Muscle of leg (tissue), 11 donors: ENCODE measurements around the gene NANOGP8. TPM values are rescaled to one million over a fixed set of nuclear protein-coding genes. Genes with fewer than 3 reads are reported as not detected.

Experiments
- DNase-seq: peaks from one replicate; pipeline ENCODE4 v3.0.0; 2013
- H3K27ac ChIP-seq: one replicate; pipeline ENCODE4 v1.5.1; 2013; ENCODE audit warnings: mild to moderate bottlenecking, low read length, control low read depth
- H3K27me3 ChIP-seq: one replicate; pipeline ENCODE4 v1.6.1; 2013; ENCODE audit warnings: low read length; ENCODE audit not compliant: control insufficient read depth, insufficient read depth
- H3K36me3 ChIP-seq: one replicate; pipeline ENCODE4 v1.6.1; 2013; ENCODE audit warnings: low read length; ENCODE audit not compliant: control insufficient read depth, insufficient read depth
- H3K4me1 ChIP-seq: one replicate; pipeline ENCODE4 v1.6.1; 2013; ENCODE audit warnings: low read length; ENCODE audit not compliant: control insufficient read depth, insufficient read depth
- H3K4me3 ChIP-seq: one replicate; pipeline ENCODE4 v1.5.1; 2013; ENCODE audit warnings: low read length, control low read depth
- H3K9me3 ChIP-seq: replicated peaks from 2 replicates; pipeline ENCODE4 v1.6.1; 2013; ENCODE audit warnings: low read depth, low read length; ENCODE audit not compliant: control insufficient read depth
- WGBS: methylation state at CpG from one replicate; pipeline ENCODE4 v1.1.5; 2013; ENCODE audit warnings: missing lambda C conversion rate; ENCODE audit not compliant: insufficient coverage; 5-methylcytosine and 5-hydroxymethylcytosine counted together
- polyA plus RNA-seq, 8 donors: library from polyadenylated mRNA; unstranded; fragments of 120-200 nt; gene quantifications; one replicate each; pipeline versions ENCODE4 v1.2.1 to v1.2.3, GENCODE V29; 2013; ENCODE audit warnings: inconsistent platforms in 1 of 8, low replicate concordance in 1 of 8; ENCODE audit not compliant: insufficient read length in 8 of 8, insufficient read depth in 1 of 8
- total RNA-seq: library from RNA; stranded (reverse); fragments of 120-200 nt; gene quantifications from one replicate; pipeline ENCODE4 v1.2.4, GENCODE V29; 2013

Gene NANOGP8
- total and polyA plus RNA-seq, 9 donors: 0.19 to 0.27 TPM; not detected in 7

DNA sequence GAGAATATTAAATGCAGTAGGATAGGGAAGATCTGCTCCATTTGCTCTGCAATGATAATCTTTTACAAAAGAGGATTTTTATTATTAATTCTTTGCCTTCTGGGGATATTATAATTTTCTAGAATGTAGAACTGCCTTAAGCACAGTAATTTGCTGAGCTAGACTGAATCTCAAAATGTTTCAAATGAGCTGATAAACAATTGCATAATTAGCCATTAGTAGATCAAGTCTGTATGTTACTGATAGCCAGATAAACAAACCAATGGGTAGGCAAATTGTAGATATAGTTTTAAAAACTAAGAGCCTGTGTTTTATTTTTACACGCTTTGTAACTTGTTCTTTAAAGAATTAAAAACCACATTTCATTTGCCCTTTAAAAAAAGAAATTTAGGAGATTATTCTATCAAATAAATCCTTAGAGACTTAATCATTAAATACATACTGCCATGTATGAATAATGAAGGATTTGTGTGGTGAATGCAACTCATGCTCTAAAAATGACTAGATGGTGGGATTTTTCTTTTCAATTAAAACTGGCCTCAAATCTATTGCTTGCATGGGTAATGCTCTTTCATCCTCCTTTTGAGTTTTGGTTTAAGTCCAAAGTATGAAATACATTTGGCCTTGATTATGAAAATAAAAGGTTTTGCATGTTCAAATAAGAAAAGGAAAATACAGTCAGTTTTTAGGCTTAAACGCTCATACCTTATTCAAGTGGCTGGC lies 32.6 kb upstream of the NANOGP8 start:
- WGBS: no CpG with 5 or more reads among the region's 2 CpGs
- no peak overlapping the region for H3K4me3 ChIP-seq
- no peak for DNase-seq
- H3K9me3 ChIP-seq: no peaks in the 10 kb centered on the region
- no peaks in the 10 kb centered on the region for H3K4me1 ChIP-seq
- H3K27me3 ChIP-seq: no peaks in the 10 kb centered on the region
- no peaks in the 10 kb centered on the region for H3K36me3 ChIP-seq
- H3K27ac ChIP-seq: no peak overlapping the region

DNA sequence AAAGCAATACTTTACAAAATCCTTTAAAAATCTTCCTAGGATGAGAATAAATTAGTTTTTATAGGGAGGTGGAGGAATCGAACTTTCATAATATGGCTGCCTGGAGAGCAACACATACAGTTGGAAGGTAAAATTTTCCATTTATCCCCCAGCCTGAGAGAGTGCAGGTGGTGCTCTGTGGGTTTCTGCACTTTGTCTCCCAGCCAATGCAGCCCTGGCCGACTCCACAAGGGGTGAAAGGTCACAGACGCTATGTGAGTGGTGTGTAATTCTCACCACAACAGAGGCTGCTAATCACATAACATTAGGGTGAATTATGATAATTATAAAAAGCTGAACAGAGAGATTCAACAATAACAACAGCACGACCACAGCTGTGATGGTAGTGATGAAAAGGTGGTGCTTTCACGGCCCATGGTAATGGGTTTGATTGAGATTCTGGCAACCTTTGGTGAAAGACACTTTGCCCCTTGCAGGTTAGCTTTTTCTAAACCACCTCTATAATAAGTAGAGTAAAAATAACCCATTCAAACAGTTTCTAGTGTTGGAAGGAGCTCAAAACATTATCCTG lies 30.1 kb upstream of the NANOGP8 start:
- no peak overlapping the region for H3K4me3 ChIP-seq
- no peak for DNase-seq
- H3K4me1 ChIP-seq: no peaks in the 10 kb centered on the region
- H3K9me3 ChIP-seq: no peaks in the 10 kb centered on the region
- no peaks in the 10 kb centered on the region for H3K36me3 ChIP-seq
- no CpG with 5 or more reads among the region's 5 CpGs for WGBS
- no peak overlapping the region for H3K27ac ChIP-seq
- no peaks in the 10 kb centered on the region for H3K27me3 ChIP-seq

DNA sequence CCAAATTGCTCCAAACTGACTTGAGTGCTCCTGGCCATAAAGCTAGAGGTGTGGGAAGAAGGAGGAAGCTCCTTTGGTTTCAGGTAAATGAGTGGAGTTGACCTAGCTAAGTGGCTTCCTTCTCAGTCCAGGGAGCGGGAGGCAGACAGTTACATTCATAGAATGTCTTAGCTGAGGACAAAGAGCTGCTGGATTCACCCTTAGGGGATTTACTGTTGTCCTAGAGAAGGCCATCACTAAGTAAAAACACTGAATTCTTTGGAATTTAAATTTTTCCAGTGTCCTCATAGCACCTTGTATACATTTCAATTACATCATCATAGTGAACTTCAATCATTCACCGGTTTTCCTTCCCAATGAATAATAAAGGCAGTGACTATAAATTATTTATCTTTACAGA lies 27.3 kb upstream of the NANOGP8 start:
- no CpG with 5 or more reads among the region's 2 CpGs for WGBS
- DNase-seq: no peak
- Histone ChIP-seq H3K4me1 (no peaks in the 10 kb centered on the region), H3K4me3 (no peak overlapping the region), H3K36me3 (no peaks in the 10 kb centered on the region), H3K27me3 (no peaks in the 10 kb centered on the region), H3K27ac (no peak overlapping the region), H3K9me3 (no peaks in the 10 kb centered on the region)

DNA sequence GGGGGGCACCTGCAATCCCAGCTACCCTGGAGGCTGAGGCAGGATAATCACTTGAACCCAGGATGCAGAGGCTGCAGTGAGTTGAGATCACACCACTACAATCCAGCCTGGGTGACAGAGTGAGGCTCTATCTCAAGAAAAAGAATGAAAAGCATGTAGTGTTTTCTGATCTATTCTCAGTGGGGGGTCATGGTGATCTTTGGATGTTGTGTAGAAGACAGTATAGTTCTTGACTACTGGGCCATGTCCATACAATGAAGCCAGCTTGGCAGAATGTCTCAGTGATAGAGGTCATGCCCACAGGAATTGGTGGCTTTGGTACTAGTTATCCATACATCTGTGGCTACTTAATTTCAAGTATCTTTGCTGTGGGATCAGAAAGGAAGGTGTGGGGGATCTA lies 26.8 kb upstream of the NANOGP8 start:
- Histone ChIP-seq H3K27me3 (no peaks in the 10 kb centered on the region), H3K9me3 (no peaks in the 10 kb centered on the region), H3K4me3 (no peak overlapping the region), H3K36me3 (no peaks in the 10 kb centered on the region), H3K27ac (no peak overlapping the region), H3K4me1 (no peaks in the 10 kb centered on the region)
- DNase-seq: no peak

DNA sequence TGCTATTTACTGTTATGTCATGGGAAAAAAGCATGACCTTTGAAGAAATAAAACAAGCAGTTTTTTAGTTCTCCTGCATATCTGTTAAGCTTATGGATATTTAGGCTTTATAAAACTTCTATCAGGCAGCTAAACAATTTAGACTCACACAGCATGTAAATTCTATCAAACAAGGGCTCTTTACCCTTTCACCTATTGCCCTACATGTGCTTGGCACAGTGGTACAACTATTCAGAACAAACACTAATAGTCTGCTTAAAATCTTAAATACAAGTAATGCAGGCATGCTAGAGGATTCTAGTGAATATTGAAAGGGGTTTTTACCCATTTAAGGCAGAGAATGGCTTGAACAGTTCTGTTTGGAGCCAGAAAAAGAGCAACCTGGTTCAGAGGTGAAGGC lies 23.4 kb upstream of the NANOGP8 start:
- Histone ChIP-seq H3K4me1 (no peaks in the 10 kb centered on the region), H3K27ac (no peak overlapping the region), H3K27me3 (no peaks in the 10 kb centered on the region), H3K36me3 (no peaks in the 10 kb centered on the region), H3K4me3 (no peak overlapping the region), H3K9me3 (no peaks in the 10 kb centered on the region)
- DNase-seq: no peak

DNA sequence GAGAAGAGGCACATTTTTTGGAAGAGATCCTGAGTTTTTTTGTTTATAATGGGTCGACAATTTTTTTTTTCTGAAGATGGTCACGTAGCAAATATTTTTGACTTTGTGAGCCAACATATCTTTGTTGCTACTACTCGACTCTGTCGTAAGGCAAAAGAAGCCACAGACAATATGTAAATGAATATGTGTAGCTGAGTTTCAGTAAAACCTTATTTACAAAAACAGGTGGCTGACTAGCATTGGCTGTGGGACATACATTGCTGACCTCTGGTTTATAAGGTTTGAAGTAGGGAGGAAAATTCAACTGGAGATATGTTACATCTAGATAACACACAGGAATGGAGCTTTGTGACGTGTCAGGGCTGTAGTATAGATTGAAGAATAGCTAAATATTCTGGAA lies 22.5 kb upstream of the NANOGP8 start:
- H3K4me3 ChIP-seq: no peak overlapping the region
- DNase-seq: no peak
- H3K27ac ChIP-seq: no peak overlapping the region
- WGBS: 77% methylated on average over 2 of the region's 5 CpGs
- H3K9me3 ChIP-seq: no peaks in the 10 kb centered on the region
- no peaks in the 10 kb centered on the region for H3K36me3 ChIP-seq
- H3K4me1 ChIP-seq: no peaks in the 10 kb centered on the region
- no peaks in the 10 kb centered on the region for H3K27me3 ChIP-seq

DNA sequence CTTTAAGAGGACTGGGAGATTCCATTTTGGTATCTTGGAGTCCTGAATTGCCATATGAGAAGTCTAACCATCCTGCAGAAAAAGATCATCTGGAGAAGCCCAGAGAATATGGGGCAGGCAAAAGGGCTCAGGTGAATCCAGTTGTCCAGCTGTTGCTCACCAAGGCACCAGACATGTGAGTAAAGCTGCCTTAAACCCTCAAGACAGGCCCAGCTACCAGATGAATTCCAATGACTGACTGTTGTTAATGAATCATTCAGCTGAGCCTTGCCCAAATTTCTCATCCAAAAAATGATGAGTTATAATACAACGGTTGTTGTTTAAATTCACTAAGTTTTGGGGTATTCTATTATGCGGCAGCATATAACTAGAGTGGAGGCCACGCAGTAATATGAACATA lies 22.0 kb upstream of the NANOGP8 start:
- no CpG with 5 or more reads among the region's 3 CpGs for WGBS
- Histone ChIP-seq H3K27ac (no peak overlapping the region), H3K4me1 (no peaks in the 10 kb centered on the region), H3K36me3 (no peaks in the 10 kb centered on the region), H3K27me3 (no peaks in the 10 kb centered on the region), H3K4me3 (no peak overlapping the region), H3K9me3 (no peaks in the 10 kb centered on the region)
- no peak for DNase-seq

DNA sequence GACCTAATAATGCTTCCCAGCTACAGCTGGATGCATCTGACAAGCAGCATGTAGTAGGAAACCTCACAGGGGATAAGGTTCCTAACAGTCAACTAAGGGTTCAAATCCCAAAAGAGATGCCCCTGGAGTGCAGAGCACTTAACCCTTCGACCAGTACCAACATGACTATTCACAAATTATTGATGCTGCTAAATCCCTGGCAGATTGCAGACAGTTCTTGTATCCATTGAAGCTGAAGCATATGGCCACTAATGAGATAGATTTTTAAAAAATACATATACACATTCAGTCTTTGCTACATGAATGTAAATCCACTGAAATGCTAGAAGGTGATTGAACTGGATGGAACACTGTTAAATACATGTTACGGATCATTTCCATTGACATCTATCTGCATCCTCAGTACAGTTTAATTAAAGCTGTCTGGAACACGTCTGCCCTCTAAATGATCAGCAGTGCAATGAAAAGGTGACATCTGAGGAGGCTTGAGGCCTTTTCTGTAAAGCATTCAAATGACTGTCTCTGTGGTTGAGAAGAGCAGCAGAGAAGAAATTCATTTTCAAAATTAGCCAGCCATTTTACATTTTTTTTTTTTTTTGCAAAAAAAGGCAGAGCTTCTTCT lies 19.5 kb upstream of the NANOGP8 start:
- DNase-seq: no peak
- Histone ChIP-seq H3K4me3 (no peak overlapping the region), H3K4me1 (no peaks in the 10 kb centered on the region), H3K9me3 (no peaks in the 10 kb centered on the region), H3K27me3 (no peaks in the 10 kb centered on the region), H3K36me3 (no peaks in the 10 kb centered on the region), H3K27ac (no peak overlapping the region)
- no CpG with 5 or more reads among the region's 3 CpGs for WGBS

DNA sequence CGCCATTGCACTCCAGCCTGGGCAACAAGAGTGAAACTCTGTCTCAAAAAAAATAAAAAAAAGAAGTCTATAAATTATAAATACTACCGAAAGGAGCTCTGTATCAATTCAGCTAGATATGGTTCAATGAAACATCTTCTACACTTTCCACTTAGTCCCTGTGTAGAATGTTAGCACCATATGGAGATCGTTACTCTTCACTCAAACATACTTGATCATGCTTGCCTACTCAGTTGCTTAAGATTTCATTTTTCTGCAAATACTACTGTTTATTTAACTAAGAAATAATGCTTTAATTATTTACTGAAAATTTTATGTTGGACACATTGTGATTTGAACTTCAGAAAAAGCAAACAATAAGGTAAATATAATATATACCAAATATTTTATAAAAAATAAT lies 17.1 kb upstream of the NANOGP8 start:
- H3K4me1 ChIP-seq: no peaks in the 10 kb centered on the region
- no CpG with 5 or more reads among the region's 3 CpGs for WGBS
- H3K9me3 ChIP-seq: no peaks in the 10 kb centered on the region
- no peaks in the 10 kb centered on the region for H3K27me3 ChIP-seq
- no peak for DNase-seq
- no peak overlapping the region for H3K27ac ChIP-seq
- no peak overlapping the region for H3K4me3 ChIP-seq
- H3K36me3 ChIP-seq: no peaks in the 10 kb centered on the region

DNA sequence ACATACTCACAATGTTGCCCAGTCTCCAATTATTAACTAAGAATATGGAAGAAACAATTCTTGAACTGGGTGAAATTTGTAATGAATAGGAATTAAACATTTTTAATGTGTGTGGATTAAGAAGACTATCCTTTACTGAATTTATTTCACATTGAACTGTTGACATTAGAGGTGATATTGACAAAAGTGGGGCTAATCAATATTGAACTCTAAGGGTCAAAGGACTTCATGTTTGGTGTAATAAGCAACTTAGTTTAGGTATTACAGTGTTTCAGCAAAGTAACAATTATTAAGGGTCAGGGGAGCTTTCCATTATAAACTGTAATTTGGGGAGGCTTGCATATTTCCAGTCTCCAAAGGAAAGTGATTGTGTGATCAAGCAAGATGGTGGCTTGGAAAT lies 16.2 kb upstream of the NANOGP8 start:
- no peaks in the 10 kb centered on the region for H3K9me3 ChIP-seq
- no peaks in the 10 kb centered on the region for H3K36me3 ChIP-seq
- no peak for DNase-seq
- H3K4me1 ChIP-seq: no peaks in the 10 kb centered on the region
- H3K27ac ChIP-seq: no peak overlapping the region
- no peak overlapping the region for H3K4me3 ChIP-seq
- no peaks in the 10 kb centered on the region for H3K27me3 ChIP-seq

DNA sequence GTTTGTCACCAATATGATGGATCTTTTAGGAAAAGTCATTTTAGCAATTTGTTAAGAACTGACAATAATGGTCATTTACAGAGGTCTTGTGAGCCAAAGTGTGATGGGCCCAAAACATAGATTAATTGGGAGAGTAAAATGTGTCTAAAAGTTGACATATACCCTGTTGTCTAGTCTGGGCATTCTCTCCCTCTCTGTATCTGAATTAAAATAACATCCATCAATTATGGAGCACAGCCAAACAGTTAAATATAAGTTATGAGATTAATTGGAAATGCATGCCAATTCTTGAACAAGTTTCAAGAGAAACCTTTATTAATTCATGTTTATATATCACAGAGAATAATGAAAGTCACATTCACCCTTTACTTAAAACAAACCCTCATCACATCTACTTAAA lies 13.6 kb upstream of the NANOGP8 start:
- H3K27ac ChIP-seq: no peak overlapping the region
- no peaks in the 10 kb centered on the region for H3K27me3 ChIP-seq
- no peaks in the 10 kb centered on the region for H3K9me3 ChIP-seq
- no peak overlapping the region for H3K4me3 ChIP-seq
- H3K4me1 ChIP-seq: no peaks in the 10 kb centered on the region
- H3K36me3 ChIP-seq: no peaks in the 10 kb centered on the region
- no peak for DNase-seq
